Fibroblast of the aortic adventitia (primary cell): ENCODE results near the gene ARL5C. TPM values are rescaled to one million over a fixed set of nuclear protein-coding genes. Genes with fewer than 3 reads are reported as not detected.

Experiments
- DNase-seq: peaks from one replicate; pipeline ENCODE4 v3.0.0-alpha.2; 2010; ENCODE audit warnings: low read depth
- H3K4me3 ChIP-seq: 2 replicates; pipeline ENCODE4 v1.5.1; 2011; ENCODE audit warnings: low read depth, mild to moderate bottlenecking, control low read depth, low read length, moderate library complexity
- total RNA-seq: library from RNA; depleted of rRNA; stranded (reverse); fragments of >200 nt; gene quantifications from 2 replicates; pipeline ENCODE4 v1.2.3, GENCODE V29; 2012; ENCODE audit warnings: low replicate concordance
- TF ChIP-seq, protein P1 (sequence below): IDR thresholded peaks from 2 replicates; pipeline ENCODE4 v1.5.1; 2011; ENCODE audit warnings: mild to moderate bottlenecking, low read length, control low read depth, inconsistent platforms; ENCODE audit not compliant: insufficient read depth

The ARL5C gene
- total RNA-seq, 1 donor = not detected

DNA sequence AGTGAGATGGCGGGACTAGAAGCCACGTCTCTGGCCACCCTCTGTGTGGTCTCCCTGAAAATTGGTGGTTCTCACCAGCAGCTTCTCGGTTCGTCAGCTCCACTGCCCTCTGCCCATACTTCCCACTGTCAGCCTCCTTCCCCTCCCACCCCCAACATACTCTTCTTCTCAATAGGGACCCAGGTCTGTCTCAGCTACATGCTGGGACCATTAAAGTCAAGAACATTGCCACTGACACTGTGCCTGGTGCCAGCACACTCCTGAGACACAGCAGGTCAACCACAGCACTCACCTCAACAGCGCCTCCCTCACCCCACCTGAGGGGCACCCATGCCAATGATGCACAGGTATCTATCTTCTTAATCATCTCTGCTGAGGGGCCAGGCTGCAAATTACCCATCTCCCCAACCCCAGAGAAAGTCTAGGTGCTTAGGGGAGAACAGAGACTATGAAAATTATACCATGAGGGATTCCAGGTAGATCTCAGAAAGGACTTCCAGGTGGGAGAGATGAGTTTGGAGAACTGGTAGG, 15.8 kb downstream of the ARL5C start:
- TF ChIP-seq, protein P1, sequence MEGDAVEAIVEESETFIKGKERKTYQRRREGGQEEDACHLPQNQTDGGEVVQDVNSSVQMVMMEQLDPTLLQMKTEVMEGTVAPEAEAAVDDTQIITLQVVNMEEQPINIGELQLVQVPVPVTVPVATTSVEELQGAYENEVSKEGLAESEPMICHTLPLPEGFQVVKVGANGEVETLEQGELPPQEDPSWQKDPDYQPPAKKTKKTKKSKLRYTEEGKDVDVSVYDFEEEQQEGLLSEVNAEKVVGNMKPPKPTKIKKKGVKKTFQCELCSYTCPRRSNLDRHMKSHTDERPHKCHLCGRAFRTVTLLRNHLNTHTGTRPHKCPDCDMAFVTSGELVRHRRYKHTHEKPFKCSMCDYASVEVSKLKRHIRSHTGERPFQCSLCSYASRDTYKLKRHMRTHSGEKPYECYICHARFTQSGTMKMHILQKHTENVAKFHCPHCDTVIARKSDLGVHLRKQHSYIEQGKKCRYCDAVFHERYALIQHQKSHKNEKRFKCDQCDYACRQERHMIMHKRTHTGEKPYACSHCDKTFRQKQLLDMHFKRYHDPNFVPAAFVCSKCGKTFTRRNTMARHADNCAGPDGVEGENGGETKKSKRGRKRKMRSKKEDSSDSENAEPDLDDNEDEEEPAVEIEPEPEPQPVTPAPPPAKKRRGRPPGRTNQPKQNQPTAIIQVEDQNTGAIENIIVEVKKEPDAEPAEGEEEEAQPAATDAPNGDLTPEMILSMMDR = no peak
- no peak for DNase-seq
- H3K4me3 ChIP-seq = no peak overlapping the region

DNA sequence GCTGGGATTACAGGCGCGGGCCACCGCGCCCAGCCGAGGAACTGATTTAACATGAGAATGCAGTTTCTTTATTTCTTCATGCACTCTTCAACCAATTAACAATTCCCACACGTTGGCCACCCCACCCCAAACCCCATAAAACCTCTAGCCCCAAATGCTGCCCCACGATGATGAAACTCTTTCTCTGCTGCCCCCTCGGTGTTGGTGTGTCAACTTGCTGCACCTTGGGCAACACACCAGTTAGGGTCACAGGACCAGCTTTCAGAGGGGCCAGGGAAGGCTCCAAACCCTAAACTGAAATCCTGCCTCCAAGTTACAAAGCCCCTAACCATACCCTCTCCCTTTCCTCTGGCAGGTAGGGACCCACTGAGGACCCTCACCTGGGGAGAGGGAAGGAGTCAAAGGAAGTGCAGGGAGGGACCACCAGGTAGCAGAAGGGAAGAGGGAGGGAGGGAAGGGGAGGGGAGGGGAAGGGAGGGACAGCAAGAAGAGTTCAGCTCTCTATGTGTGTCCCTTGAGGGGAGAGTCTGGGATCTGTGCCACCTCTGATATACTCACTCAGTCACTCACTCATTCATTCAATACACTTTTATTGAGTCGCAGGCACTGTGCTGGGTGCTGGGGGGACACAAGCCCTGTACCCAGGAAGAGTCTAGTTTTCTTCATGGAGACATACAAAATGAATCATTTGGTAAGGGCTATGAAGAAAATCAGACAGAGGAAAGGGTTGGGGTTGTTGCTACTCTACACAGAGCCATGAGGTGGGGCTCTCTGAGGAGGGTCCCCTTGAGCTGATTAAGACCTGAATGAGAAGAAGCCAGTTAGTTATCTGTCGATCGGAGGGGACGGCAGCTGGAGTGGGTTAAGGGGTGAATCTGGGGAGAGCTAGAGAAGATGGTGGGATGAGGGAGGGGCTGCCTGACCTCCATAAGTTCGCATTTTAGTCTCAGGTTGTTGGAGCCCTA, 18.5 kb downstream of the ARL5C start:
- DNase-seq = no peak
- H3K4me3 ChIP-seq = no peak overlapping the region
- TF ChIP-seq, protein P1 = no peak

DNA sequence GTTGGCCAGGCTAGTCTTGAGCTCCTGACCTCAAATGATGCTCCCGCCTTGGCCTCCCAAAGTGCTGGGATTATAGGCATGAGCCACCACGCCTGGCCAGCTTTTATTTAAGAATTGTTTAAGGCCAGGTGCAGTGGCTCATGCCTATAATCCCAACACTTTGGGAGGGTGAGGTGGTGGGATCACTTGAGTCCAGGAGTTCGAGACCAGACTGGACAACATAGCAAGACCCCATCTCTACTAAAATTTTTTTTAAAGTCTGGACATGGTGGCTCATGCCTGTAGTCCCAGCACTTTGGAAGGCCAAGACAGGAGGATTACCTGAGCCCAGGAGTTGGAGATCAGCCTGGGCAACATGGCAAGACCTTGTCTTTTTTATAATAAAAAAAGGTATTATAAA, 19.7 kb downstream of the ARL5C start:
- H3K4me3 ChIP-seq = no peak overlapping the region
- DNase-seq = no peak
- TF ChIP-seq, protein P1 = no peak

DNA sequence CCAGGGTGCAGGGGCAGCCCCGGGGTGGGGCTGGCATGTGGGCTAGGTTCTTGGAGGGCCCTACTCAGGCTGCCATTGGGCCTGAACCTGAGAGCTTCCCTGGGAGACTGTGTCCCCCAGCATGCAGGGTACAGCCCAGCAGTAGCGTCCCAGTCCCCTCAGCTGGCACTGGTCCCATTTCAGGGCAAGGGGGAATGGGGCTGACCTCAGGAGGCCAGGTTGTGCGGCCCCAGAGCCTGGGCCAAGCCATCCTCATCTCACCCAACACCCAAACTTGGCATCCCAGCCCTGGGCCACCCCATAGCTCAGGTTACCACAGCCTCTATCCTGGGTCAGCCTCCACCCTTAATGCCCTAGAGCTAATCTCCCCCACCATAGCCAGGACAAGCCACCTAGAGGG, 20.8 kb downstream of the ARL5C start:
- no peak for DNase-seq
- H3K4me3 ChIP-seq = no peak overlapping the region
- TF ChIP-seq, protein P1 = no peak

DNA sequence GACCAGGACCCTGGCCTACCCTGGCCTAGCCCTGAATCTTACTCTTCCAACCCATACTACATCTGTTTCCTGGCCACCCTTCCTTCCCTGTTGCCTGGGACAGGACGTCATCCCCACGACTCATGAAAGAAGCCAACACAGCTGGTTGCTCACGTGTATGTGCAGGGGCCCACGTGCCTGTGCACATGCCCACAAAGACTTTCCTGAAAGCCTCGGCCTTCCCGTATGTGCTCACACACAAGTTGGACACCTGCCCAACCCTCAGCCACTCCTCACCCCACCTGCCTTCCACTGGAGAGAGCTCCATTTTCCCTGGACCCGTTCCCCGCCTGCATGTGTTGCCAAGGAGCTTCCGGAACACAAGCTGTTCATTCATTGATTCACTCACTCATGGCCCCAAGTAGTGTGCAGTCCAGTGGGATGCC, 21.5 kb downstream of the ARL5C start:
- DNase-seq = peak; percentile 95
- no peak overlapping the region for H3K4me3 ChIP-seq
- TF ChIP-seq, protein P1 = no peak

DNA sequence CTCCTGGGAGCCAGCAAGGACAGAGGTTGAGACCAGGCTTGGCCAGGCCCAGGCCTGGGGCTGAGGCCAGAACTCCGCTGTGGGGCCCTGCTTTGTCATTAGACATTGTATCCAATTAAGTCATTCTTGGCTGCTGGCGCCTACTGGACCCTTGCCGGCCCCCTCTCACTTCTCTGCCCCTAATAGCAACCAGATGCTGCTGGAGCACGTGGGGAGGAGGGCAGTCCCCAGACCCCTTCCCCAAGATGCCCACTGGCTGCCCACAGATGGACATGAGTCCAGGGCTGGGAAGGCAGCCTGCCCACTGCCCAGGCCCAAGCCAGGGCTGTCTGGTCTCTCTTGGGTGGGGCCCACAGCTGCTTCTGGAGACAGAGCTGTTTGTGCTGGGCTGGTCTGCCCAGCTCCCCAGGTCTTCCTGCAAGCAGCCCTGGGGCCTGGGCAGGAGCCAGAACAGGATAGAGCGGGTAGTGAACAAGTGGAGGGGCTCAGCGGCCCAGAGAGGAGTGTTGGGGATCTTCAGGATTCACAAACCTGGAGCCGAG, 22.3 kb downstream of the ARL5C start:
- no peak overlapping the region for H3K4me3 ChIP-seq
- TF ChIP-seq, protein P1 = no peak
- DNase-seq = peak; percentile 47
